ENCODE measurements around the gene CDK5RAP2.
"Not testable (repeated sequence)": the region's sequence is repeated elsewhere in the genome, so short reads cannot be mapped to it uniquely, and the experiment has no call there.

CDK5RAP2 gene

GRCh38 chr9:120544441-120544840 lies 35.5 kb downstream of the CDK5RAP2 start:
- DNase-seq (ENCODE audit: low read depth) = no peak

GRCh38 chr9:120542701-120543490 lies 37.1 kb downstream of the CDK5RAP2 start:
- DNase-seq (ENCODE audit: low read depth) = no peak

GRCh38 chr9:120541921-120542320 lies 38.0 kb downstream of the CDK5RAP2 start:
- no peak for DNase-seq (ENCODE audit: low read depth)

- DNase-seq (ENCODE audit: low read depth) = no peak
These were observed 40.0 kb downstream of the CDK5RAP2 start for GRCh38 chr9:120539951-120540350.

GRCh38 chr9:120538339-120538738 lies 41.6 kb downstream of the CDK5RAP2 start:
- no peak for DNase-seq (ENCODE audit: low read depth)

GRCh38 chr9:120536949-120537640 lies 42.9 kb downstream of the CDK5RAP2 start:
- DNase-seq (ENCODE audit: low read depth) = no peak

GRCh38 chr9:120536094-120536493 lies 43.9 kb downstream of the CDK5RAP2 start:
- DNase-seq (ENCODE audit: low read depth) = no peak

GRCh38 chr9:120534266-120534665 lies 45.7 kb downstream of the CDK5RAP2 start:
- no peak for DNase-seq (ENCODE audit: low read depth)

- no peak for DNase-seq (ENCODE audit: low read depth)
These were observed 47.1 kb downstream of the CDK5RAP2 start for GRCh38 chr9:120532891-120533290.

GRCh38 chr9:120532475-120532874 lies 47.5 kb downstream of the CDK5RAP2 start:
- no peak for DNase-seq (ENCODE audit: low read depth)

GRCh38 chr9:120531683-120532300 lies 48.2 kb downstream of the CDK5RAP2 start:
- no peak for DNase-seq (ENCODE audit: low read depth)

- not testable (repeated sequence) for DNase-seq (ENCODE audit: low read depth)
These were observed 49.6 kb downstream of the CDK5RAP2 start for GRCh38 chr9:120530220-120530832.

GRCh38 chr9:120528829-120529228 lies 51.1 kb downstream of the CDK5RAP2 start:
- DNase-seq (ENCODE audit: low read depth) = no peak

GRCh38 chr9:120528327-120528726 lies 51.6 kb downstream of the CDK5RAP2 start:
- DNase-seq (ENCODE audit: low read depth) = no peak

- no peak for DNase-seq (ENCODE audit: low read depth)
These were observed 53.4 kb downstream of the CDK5RAP2 start for GRCh38 chr9:120526534-120526933.

- no peak for DNase-seq (ENCODE audit: low read depth)
These were observed 55.1 kb downstream of the CDK5RAP2 start for GRCh38 chr9:120524863-120525262.

- DNase-seq (ENCODE audit: low read depth) = no peak
These were observed 55.9 kb downstream of the CDK5RAP2 start for GRCh38 chr9:120524038-120524437.

GRCh38 chr9:120522558-120522957 lies 57.4 kb downstream of the CDK5RAP2 start:
- no peak for DNase-seq (ENCODE audit: low read depth)

- no peak for DNase-seq (ENCODE audit: low read depth)
These were observed 57.9 kb downstream of the CDK5RAP2 start for GRCh38 chr9:120522032-120522431.

- DNase-seq (ENCODE audit: low read depth) = no peak
These were observed 58.9 kb downstream of the CDK5RAP2 start for GRCh38 chr9:120521101-120521500.

- not testable (repeated sequence) for DNase-seq (ENCODE audit: low read depth)
These were observed 64.0 kb downstream of the CDK5RAP2 start for GRCh38 chr9:120515996-120516395.

- DNase-seq (ENCODE audit: low read depth) = not testable (repeated sequence)
These were observed 64.5 kb downstream of the CDK5RAP2 start for GRCh38 chr9:120515481-120515880.

- DNase-seq (ENCODE audit: low read depth) = no peak
These were observed 65.6 kb downstream of the CDK5RAP2 start for GRCh38 chr9:120514405-120514804.

Measured in stromal cell of bone marrow (primary cell).